Mesothelial cell of epicardium (in vitro differentiated cells): Measurements from ENCODE around the gene CSNK1A1L. TPM values are rescaled to one million over a fixed set of nuclear protein-coding genes. Genes with fewer than 3 reads are reported as not detected.

Experiments
- DNase-seq, 2 experiments: peaks; one replicate each; pipeline ENCODE4 v3.0.0; 2021; ENCODE audit warnings: low spot score in 2 of 2; ENCODE audit not compliant: unreplicated experiment in 2 of 2
- H3K27ac Mint-ChIP-seq: 2 replicates; pipeline ENCODE4 v1.8.0; 2021; ENCODE audit warnings: mixed read lengths
- H3K27me3 Mint-ChIP-seq: 2 replicates; pipeline ENCODE4 v1.8.0; 2021; ENCODE audit warnings: low read depth, mixed read lengths
- H3K36me3 Mint-ChIP-seq: 2 replicates; pipeline ENCODE4 v1.8.0; 2021; ENCODE audit warnings: mixed read lengths
- H3K4me1 Mint-ChIP-seq: 2 replicates; pipeline ENCODE4 v1.8.0; 2021; ENCODE audit warnings: mixed read lengths
- H3K4me3 Mint-ChIP-seq: 2 replicates; pipeline ENCODE4 v1.8.0; 2021; ENCODE audit warnings: mild to moderate bottlenecking, moderate library complexity, mixed read lengths
- H3K9me3 Mint-ChIP-seq: 2 replicates; pipeline ENCODE4 v1.8.0; 2021; ENCODE audit warnings: mixed read lengths
- total RNA-seq: library from RNA; stranded (reverse); gene quantifications from 3 replicates; pipeline ENCODE4 v1.2.1, GENCODE V29; 2021
- TF ChIP-seq, protein P1 (sequence below): fragments of 200-600 bp; sonication (generic); IDR thresholded peaks from one replicate; pipeline ENCODE4 v1.5.0; 2021; ENCODE audit warnings: antibody characterized with exemption; ENCODE audit not compliant: unreplicated experiment

Gene CSNK1A1L
- total RNA-seq, 1 donor from 2014 or later: not detected

DNA sequence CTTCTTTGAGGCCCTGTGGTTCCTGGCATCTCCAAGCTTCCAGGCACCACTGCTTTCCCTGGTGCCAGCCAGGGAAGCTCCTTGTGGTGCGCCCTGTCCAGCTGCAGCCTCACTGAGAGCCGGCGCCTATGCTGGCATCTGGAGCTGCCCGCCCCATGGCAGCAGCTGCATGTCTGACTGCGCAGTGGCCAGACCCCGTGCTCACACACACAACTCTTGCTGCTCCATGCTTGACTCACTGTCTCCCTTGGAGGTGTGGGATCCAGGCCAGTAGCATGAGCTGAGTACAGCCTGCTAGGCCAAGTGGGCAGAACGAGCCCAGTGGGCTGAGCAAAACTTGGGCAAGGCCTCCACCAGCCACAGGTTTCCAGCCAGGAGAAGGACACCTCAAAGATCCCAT is 34.5 kb downstream of the CSNK1A1L start:
- no peaks in the 10 kb centered on the region for H3K9me3 Mint-ChIP-seq
- H3K27me3 Mint-ChIP-seq: no peaks in the 10 kb centered on the region
- no peak overlapping the region for H3K27ac Mint-ChIP-seq
- H3K4me3 Mint-ChIP-seq: no peak overlapping the region
- no peak for DNase-seq
- H3K4me1 Mint-ChIP-seq: peaks cover 11% of the 10 kb centered on the region
- no peaks in the 10 kb centered on the region for H3K36me3 Mint-ChIP-seq
- TF ChIP-seq, protein P1, sequence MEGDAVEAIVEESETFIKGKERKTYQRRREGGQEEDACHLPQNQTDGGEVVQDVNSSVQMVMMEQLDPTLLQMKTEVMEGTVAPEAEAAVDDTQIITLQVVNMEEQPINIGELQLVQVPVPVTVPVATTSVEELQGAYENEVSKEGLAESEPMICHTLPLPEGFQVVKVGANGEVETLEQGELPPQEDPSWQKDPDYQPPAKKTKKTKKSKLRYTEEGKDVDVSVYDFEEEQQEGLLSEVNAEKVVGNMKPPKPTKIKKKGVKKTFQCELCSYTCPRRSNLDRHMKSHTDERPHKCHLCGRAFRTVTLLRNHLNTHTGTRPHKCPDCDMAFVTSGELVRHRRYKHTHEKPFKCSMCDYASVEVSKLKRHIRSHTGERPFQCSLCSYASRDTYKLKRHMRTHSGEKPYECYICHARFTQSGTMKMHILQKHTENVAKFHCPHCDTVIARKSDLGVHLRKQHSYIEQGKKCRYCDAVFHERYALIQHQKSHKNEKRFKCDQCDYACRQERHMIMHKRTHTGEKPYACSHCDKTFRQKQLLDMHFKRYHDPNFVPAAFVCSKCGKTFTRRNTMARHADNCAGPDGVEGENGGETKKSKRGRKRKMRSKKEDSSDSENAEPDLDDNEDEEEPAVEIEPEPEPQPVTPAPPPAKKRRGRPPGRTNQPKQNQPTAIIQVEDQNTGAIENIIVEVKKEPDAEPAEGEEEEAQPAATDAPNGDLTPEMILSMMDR: no peak

DNA sequence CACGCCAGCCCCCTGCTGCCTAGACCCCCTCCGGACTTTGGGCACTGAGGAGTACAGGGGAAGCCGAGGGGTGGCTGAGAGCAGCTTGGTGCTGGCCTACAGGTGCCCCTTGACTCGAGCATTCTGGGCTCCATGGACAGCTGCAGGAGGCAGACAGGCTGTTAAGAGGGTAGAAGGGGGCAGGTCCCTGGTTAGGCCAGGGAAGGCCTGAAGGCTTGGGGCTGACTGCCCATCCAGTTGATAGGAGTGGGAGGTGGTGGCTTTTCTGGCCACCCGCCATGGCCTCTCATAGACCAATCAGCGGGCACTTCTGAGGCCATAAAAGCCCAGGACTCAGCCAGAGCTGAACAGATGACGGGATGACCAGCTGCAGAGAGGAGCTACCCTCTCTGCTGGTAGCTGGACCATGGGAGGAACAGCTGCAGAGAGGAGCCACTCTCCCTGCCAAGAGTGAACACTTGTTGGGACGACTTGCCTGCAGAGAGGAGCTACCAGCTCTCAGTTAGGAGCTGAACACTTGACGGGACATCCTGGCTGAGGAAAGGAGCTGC is 35.2 kb downstream of the CSNK1A1L start:
- Mint-ChIP-seq H3K27me3 (no peaks in the 10 kb centered on the region), H3K27ac (no peak overlapping the region), H3K4me1 (peaks cover 11% of the 10 kb centered on the region), H3K9me3 (no peaks in the 10 kb centered on the region), H3K4me3 (no peak overlapping the region), H3K36me3 (no peaks in the 10 kb centered on the region)
- no peak for DNase-seq
- TF ChIP-seq, protein P1: no peak

DNA sequence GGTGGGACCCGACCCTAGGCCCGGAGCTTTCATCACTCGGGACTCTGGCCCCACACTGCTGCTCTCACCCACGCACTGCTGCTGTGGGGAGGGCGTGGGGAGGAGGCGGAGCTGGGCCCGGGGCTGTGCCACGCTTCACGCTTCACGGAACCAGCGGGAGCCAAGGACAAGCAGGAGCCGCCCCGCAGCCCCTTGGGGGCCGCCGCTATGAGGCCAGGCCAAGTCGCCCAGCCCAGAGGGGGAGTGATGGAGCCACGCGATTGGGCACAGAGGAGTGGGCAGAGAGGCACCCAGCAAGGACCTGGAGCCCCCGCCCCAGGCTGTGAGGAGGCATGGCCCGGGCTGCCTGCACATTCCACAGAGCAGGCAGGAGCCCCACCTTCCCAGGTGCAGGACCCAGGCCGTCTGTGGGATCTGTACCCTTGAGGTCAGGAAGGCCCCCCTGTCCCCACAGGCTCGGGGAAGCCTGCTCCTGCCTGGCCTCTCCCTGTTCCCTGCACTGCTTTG is 35.8 kb downstream of the CSNK1A1L start:
- H3K27me3 Mint-ChIP-seq: no peaks in the 10 kb centered on the region
- no peak overlapping the region for H3K4me3 Mint-ChIP-seq
- TF ChIP-seq, protein P1: no peak
- no peak overlapping the region for H3K27ac Mint-ChIP-seq
- H3K4me1 Mint-ChIP-seq: peaks cover 9% of the 10 kb centered on the region
- no peaks in the 10 kb centered on the region for H3K36me3 Mint-ChIP-seq
- no peak for DNase-seq
- no peaks in the 10 kb centered on the region for H3K9me3 Mint-ChIP-seq

DNA sequence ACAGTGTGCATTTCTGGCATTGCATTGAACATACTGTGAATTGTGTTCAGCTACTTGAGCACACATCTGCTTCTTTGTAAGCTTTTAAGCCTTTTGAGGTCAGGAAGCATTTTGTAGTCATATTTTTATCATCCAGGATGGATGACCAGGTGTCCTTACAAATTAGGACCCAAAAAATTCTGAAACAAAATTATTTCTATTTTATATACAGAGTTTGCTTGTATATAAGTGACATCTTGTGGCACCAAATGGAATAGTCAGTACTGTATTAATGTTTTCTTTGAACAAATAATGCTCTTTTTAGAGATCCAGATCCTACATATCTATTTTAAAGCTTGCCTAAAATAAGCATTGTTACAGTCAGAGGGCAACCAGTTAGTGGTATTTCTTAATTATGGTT is 36.5 kb downstream of the CSNK1A1L start:
- Mint-ChIP-seq H3K27me3 (no peaks in the 10 kb centered on the region), H3K4me1 (peaks cover 8% of the 10 kb centered on the region), H3K27ac (no peak overlapping the region), H3K36me3 (no peaks in the 10 kb centered on the region), H3K4me3 (no peak overlapping the region), H3K9me3 (no peaks in the 10 kb centered on the region)
- DNase-seq: no peak
- TF ChIP-seq, protein P1: peak; percentile 48

DNA sequence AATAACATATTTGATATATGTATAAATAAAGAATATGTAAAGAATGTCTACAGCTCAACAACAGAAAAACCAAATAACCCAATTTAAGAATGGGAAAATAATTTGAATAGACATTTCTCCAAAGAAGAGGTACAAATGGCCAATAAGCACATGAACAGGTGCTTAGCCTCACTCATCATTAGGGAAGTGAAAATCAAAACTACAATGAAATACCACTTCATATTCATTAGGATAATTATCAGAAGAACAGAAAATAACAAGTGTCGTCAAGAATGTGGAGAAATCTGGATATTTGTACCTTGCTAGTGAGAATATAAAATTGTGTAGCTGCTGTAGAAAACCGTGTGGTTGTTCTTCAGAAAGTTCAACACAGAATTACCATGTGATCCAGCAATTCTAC is 37.6 kb downstream of the CSNK1A1L start:
- peaks cover 3% of the 10 kb centered on the region for H3K4me1 Mint-ChIP-seq
- TF ChIP-seq, protein P1: no peak
- H3K27me3 Mint-ChIP-seq: no peaks in the 10 kb centered on the region
- no peak for DNase-seq
- H3K9me3 Mint-ChIP-seq: no peaks in the 10 kb centered on the region
- no peak overlapping the region for H3K4me3 Mint-ChIP-seq
- H3K36me3 Mint-ChIP-seq: no peaks in the 10 kb centered on the region
- H3K27ac Mint-ChIP-seq: no peak overlapping the region
